Endothelial cell of umbilical vein (primary cell): ENCODE data around the gene RRAGD. TPM values are rescaled to one million over a fixed set of nuclear protein-coding genes. Genes with fewer than 3 reads are reported as not detected.

ENCODE experiments used
- BruUV-seq: library from RNA; stranded (reverse); fragments of 400-500 nt; replicated peaks from 2 replicates; lab custom pipeline; 2021; lab: Mats Ljungman, UMichigan
- CTCF ChIA-PET: fragments of 300-600, 350-600 bp; sonication (Branson Sonifier 250); formaldehyde crosslinking; loops from one replicate; lab custom pipeline; 2021; ENCODE audit warnings: antibody characterized with exemption, inconsistent platforms; lab: Charles Lee
- POLR2A ChIA-PET: fragments of 300-600, 350-600 bp; sonication (Branson Sonifier 250); formaldehyde crosslinking; loops from one replicate; lab custom pipeline; 2021; ENCODE audit warnings: antibody characterized with exemption, inconsistent platforms; lab: Charles Lee
- DNase-seq: peaks from one replicate; pipeline ENCODE4 v3.0.0-alpha.2; 2011; ENCODE audit warnings: low read depth, low spot score
- FAIRE-seq: peaks from 2 replicates; lab custom pipeline; 2011; peaks lifted over from hg19 to GRCh38; lab: Jason Lieb, UNC
- H2AFZ ChIP-seq: 2 replicates; pipeline ENCODE4 v1.6.0; 2012; ENCODE audit warnings: low read depth, low read length, control low read depth, inconsistent platforms
- H3K27ac ChIP-seq: 2 replicates; pipeline ENCODE4 v1.5.1; 2011; ENCODE audit warnings: low read depth, mild to moderate bottlenecking, control low read depth, low read length, moderate library complexity; ENCODE audit not compliant: insufficient read depth
- H3K27me3 ChIP-seq, 2 experiments: 2 replicates each; pipeline versions ENCODE4 v1.6.0 to v1.6.1; 2011; ENCODE audit warnings: low read length in 2 of 2, mixed read lengths in 1 of 2; ENCODE audit not compliant: control insufficient read depth in 2 of 2, insufficient read depth in 2 of 2
- H3K36me3 ChIP-seq, 2 experiments: 2 replicates in 1 of 2; 3 replicates in 1 of 2; pipeline ENCODE4 v1.5.1; 2011; ENCODE audit warnings: low read length in 2 of 2, mild to moderate bottlenecking in 1 of 2, moderate library complexity in 1 of 2; ENCODE audit not compliant: control insufficient read depth in 2 of 2, insufficient read depth in 2 of 2; ENCODE audit errors: extremely low read depth in 1 of 2
- H3K4me1 ChIP-seq: 3 replicates; pipeline ENCODE4 v1.5.1; 2011; ENCODE audit warnings: mild to moderate bottlenecking, low read length; ENCODE audit not compliant: control insufficient read depth, insufficient read depth; ENCODE audit errors: extremely low read depth
- H3K4me2 ChIP-seq: 2 replicates; pipeline ENCODE4 v1.6.1; 2011; ENCODE audit warnings: low read length, control low read depth, mixed read lengths; ENCODE audit not compliant: insufficient read depth
- H3K4me3 ChIP-seq, 3 experiments: fragments of 200-600 bp in 1 of 3; sonication (generic), shearing (Covaris generic) in 1 of 3; replicated peaks in 1 of 3; 2 replicates each; pipeline ENCODE4 v1.5.1; 2011 to 2016; ENCODE audit warnings: control low read depth in 3 of 3, low read length in 3 of 3, mild to moderate bottlenecking in 2 of 3, inconsistent platforms in 1 of 3, low read depth in 1 of 3, moderate library complexity in 1 of 3; ENCODE audit not compliant: insufficient read depth in 1 of 3
- H3K79me2 ChIP-seq: 2 replicates; pipeline ENCODE4 v1.6.0; 2012; ENCODE audit warnings: low read length, inconsistent platforms; ENCODE audit not compliant: control insufficient read depth, insufficient read depth
- H3K9ac ChIP-seq: replicated peaks from 2 replicates; pipeline ENCODE3; 2011; ENCODE audit warnings: low read length, control low read depth; ENCODE audit not compliant: insufficient read depth; ENCODE audit errors: extremely low read depth
- H3K9me1 ChIP-seq: replicated peaks from 3 replicates; pipeline ENCODE4 v1.6.0; 2011; ENCODE audit warnings: mild to moderate bottlenecking, low read length; ENCODE audit not compliant: control insufficient read depth, insufficient read depth; ENCODE audit errors: extremely low read depth
- H3K9me3 ChIP-seq: replicated peaks from 2 replicates; pipeline ENCODE4 v1.5.1; 2012; ENCODE audit warnings: low read length, inconsistent platforms; ENCODE audit not compliant: control insufficient read depth, insufficient read depth
- H4K20me1 ChIP-seq: replicated peaks from 2 replicates; pipeline ENCODE3; 2011; ENCODE audit warnings: mild to moderate bottlenecking, low read length; ENCODE audit not compliant: control insufficient read depth, insufficient read depth; ENCODE audit errors: extremely low read depth
- EZH2 ChIP-seq: IDR thresholded peaks from 2 replicates; pipeline ENCODE4 v1.6.1; 2012; ENCODE audit warnings: borderline replicate concordance, low read depth, mild to moderate bottlenecking, moderate library complexity, low read length, inconsistent platforms; ENCODE audit not compliant: severe bottlenecking
- FOS ChIP-seq: IDR thresholded peaks from 2 replicates; pipeline ENCODE4 v1.6.1; 2011; ENCODE audit warnings: mild to moderate bottlenecking, low read length, moderate library complexity, borderline replicate concordance; ENCODE audit not compliant: insufficient read depth
- GATA2 ChIP-seq: IDR thresholded peaks from 2 replicates; pipeline ENCODE4 v1.7.0; 2011; ENCODE audit warnings: low read depth, mild to moderate bottlenecking, moderate library complexity, mixed read lengths, low read length; ENCODE audit not compliant: insufficient read length, insufficient read depth
- JUN ChIP-seq: IDR thresholded peaks from 2 replicates; pipeline ENCODE4 v1.6.1; 2011; ENCODE audit warnings: borderline replicate concordance, low read depth; ENCODE audit not compliant: insufficient read length, insufficient read depth
- MYC ChIP-seq: IDR thresholded peaks from one replicate; pipeline ENCODE4 v1.6.1; 2011; ENCODE audit warnings: mild to moderate bottlenecking, low read depth, low read length
- POLR2A ChIP-seq: IDR thresholded peaks from 2 replicates; pipeline ENCODE4 v1.6.1; 2012; ENCODE audit warnings: low read depth, mild to moderate bottlenecking, control low read depth, low read length
- POLR2AphosphoS5 ChIP-seq: IDR thresholded peaks from 2 replicates; pipeline ENCODE4 v1.6.1; 2012; ENCODE audit warnings: low read depth, mild to moderate bottlenecking, control low read depth, low read length, moderate library complexity; ENCODE audit not compliant: insufficient read depth
- dilution Hi-C: fragments of 300-500 bp; cut with MboI; formaldehyde crosslinking; loops from one replicate; pipeline ENCODE4 v1.15.0; 2019; ENCODE audit warnings: low sequenced_read_pairs; ENCODE audit not compliant: extremely low pct_ligation_motif_present
- intact Hi-C: fragments of 100-400 bp; cut with micrococcal nuclease; formaldehyde crosslinking; loops from one replicate; pipeline ENCODE4 v1.10.0; 2022
- polyA plus RNA-seq, 4 experiments: library from polyadenylated mRNA; depleted of rRNA in 3 of 4; stranded (reverse) in 3 of 4; unstranded in 1 of 4; fragments of >200 nt; gene quantifications; 2 replicates each; pipeline versions ENCODE4 v1.2.1 to v1.2.3, GENCODE V29; 2011 to 2012; ENCODE audit warnings: missing spikeins in 1 of 4
- total RNA-seq: library from RNA; stranded (reverse); gene quantifications from 2 replicates; pipeline ENCODE4 v1.2.3, GENCODE V29; 2021
- TF ChIP-seq, protein P1 (sequence below), 2 donors: IDR thresholded peaks; 1 replicate in 1 of 2; 2 replicates in 1 of 2; pipeline ENCODE4 v1.5.1; 2011; ENCODE audit warnings: low read length in 2 of 2, mild to moderate bottlenecking in 2 of 2, moderate library complexity in 2 of 2, control low read depth in 1 of 2, inconsistent platforms in 1 of 2, low read depth in 1 of 2; ENCODE audit not compliant: insufficient read depth in 1 of 2; ENCODE audit errors: extremely low read depth in 1 of 2
- TF ChIP-seq, protein P2 (sequence below): IDR thresholded peaks from 2 replicates; pipeline ENCODE4 v1.6.1; 2011; ENCODE audit not compliant: insufficient read depth, insufficient read length

RRAGD gene
- total and polyA plus RNA-seq, 2 donors (not counting 3 experiments of a cell fraction or from before 2014, with no cell fraction given), result 0.07 to 2.0 TPM

DNA sequence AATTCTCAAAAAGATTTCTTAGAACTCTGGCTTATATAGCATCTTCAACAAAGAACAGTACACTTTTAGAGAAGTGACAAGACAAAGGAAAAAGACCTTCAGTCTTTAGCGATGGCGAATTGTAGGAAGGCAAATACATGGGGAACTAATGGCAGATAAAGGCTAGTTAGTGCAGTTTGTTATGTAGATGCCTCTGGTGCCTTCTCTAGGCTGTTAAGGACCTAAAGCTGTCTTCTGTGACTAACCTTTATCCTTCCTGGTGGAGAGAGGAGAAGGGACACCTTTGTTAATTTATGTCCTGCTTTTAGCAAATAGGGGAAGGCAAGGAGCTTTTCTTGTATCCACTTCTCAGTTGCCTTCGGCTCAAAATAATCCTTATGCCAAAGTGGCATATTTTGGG lies 28.1 kb upstream of the RRAGD start:
- no peaks in the 10 kb centered on the region for H3K79me2 ChIP-seq
- TF ChIP-seq POLR2A, result no peak
- TF ChIP-seq, protein P1, sequence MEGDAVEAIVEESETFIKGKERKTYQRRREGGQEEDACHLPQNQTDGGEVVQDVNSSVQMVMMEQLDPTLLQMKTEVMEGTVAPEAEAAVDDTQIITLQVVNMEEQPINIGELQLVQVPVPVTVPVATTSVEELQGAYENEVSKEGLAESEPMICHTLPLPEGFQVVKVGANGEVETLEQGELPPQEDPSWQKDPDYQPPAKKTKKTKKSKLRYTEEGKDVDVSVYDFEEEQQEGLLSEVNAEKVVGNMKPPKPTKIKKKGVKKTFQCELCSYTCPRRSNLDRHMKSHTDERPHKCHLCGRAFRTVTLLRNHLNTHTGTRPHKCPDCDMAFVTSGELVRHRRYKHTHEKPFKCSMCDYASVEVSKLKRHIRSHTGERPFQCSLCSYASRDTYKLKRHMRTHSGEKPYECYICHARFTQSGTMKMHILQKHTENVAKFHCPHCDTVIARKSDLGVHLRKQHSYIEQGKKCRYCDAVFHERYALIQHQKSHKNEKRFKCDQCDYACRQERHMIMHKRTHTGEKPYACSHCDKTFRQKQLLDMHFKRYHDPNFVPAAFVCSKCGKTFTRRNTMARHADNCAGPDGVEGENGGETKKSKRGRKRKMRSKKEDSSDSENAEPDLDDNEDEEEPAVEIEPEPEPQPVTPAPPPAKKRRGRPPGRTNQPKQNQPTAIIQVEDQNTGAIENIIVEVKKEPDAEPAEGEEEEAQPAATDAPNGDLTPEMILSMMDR (IDR thresholded peaks at IDR 0.05; ENCODE audit: extremely low read depth in 1 of 2, insufficient read depth in 1 of 2, low read depth in 1 of 2, low read length in 2 of 2), result no peak
- no peak for TF ChIP-seq JUN
- TF ChIP-seq MYC, result no peak
- TF ChIP-seq FOS, result no peak
- TF ChIP-seq, protein P2, sequence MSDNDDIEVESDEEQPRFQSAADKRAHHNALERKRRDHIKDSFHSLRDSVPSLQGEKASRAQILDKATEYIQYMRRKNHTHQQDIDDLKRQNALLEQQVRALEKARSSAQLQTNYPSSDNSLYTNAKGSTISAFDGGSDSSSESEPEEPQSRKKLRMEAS, result no peak
- no peak for TF ChIP-seq POLR2AphosphoS5
- TF ChIP-seq EZH2, result no peak
- TF ChIP-seq GATA2, result no peak
- ChIA-PET POLR2A (no interaction called here), CTCF (interaction anchor here (1.0 to 1.2 kb wide), 2 partner anchors 8 to 24 kb away, joined by 3 to 4 read pairs; partner anchors contain the start of gene ANKRD6)
- H4K20me1 ChIP-seq, result no peaks in the 10 kb centered on the region
- H3K27ac ChIP-seq, result no peak overlapping the region
- no peaks in the 10 kb centered on the region for H3K9me1 ChIP-seq
- no peak overlapping the region for H3K4me2 ChIP-seq
- no peak for FAIRE-seq
- no peaks in the 10 kb centered on the region for H3K9me3 ChIP-seq
- dilution Hi-C loops, result no loop called here
- no peak overlapping the region for H2AFZ ChIP-seq
- peaks cover 12% of the 10 kb centered on the region for H3K4me1 ChIP-seq
- H3K9ac ChIP-seq, result no peak overlapping the region
- intact Hi-C loops, result no loop called here
- no peak for DNase-seq
- H3K36me3 ChIP-seq, result no peaks in the 10 kb centered on the region
- no peaks in the 10 kb centered on the region for H3K27me3 ChIP-seq
- no TSS peak for BruUV-seq
- H3K4me3 ChIP-seq, result no peak overlapping the region
